Sigmoid colon (tissue), 4 donors: Measurements from ENCODE around the gene FKRP.
"Not testable (repeated sequence)": the region's sequence is repeated elsewhere in the genome, so short reads cannot be mapped to it uniquely, and the experiment has no call there.

Source experiments
- EP300 ChIP-seq, 4 donors: sonication (generic); formaldehyde crosslinking; IDR thresholded peaks; one replicate each; pipeline ENCODE4 v1.6.1; 2017; ENCODE audit warnings: antibody characterized with exemption in 4 of 4
- POLR2A ChIP-seq, 2 donors: fragments of 450-650 bp; IDR thresholded peaks; one replicate each; pipeline ENCODE4 v1.6.1; 2016; ENCODE audit warnings: antibody characterized with exemption in 2 of 2, mild to moderate bottlenecking in 2 of 2, moderate library complexity in 2 of 2
- TF ChIP-seq, protein P1 (sequence below), 4 experiments: fragments of 450-650 bp in 3 of 4; fragments of 200-600 bp in 1 of 4; IDR thresholded peaks; one replicate each; pipeline ENCODE4 v1.5.1; 2016 to 2019; ENCODE audit warnings: antibody characterized with exemption in 4 of 4, mild to moderate bottlenecking in 3 of 4, moderate library complexity in 2 of 4

DNA sequence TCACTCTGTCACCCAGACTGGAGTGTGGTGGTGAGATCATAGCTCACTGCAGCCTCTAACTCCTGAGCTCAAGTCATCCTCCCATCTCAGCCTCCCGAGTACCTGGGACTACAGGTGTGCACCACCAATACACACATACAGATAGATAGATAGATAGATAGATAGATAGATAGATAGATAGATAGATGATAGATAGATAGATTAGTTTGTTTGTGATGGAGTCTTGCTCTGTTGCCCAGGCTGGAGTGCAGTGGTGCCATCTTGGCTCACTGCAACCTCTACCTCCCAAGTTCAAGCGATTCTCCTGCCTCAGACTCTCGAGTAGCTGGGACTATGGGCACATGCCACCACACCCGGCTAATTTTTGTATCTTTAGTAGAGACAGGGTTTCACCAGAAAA, 58.6 kb downstream of the FKRP start:
- TF ChIP-seq, protein P1, sequence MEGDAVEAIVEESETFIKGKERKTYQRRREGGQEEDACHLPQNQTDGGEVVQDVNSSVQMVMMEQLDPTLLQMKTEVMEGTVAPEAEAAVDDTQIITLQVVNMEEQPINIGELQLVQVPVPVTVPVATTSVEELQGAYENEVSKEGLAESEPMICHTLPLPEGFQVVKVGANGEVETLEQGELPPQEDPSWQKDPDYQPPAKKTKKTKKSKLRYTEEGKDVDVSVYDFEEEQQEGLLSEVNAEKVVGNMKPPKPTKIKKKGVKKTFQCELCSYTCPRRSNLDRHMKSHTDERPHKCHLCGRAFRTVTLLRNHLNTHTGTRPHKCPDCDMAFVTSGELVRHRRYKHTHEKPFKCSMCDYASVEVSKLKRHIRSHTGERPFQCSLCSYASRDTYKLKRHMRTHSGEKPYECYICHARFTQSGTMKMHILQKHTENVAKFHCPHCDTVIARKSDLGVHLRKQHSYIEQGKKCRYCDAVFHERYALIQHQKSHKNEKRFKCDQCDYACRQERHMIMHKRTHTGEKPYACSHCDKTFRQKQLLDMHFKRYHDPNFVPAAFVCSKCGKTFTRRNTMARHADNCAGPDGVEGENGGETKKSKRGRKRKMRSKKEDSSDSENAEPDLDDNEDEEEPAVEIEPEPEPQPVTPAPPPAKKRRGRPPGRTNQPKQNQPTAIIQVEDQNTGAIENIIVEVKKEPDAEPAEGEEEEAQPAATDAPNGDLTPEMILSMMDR (IDR thresholded peaks at IDR 0.05): not testable (repeated sequence)
- not testable (repeated sequence) for TF ChIP-seq EP300, POLR2A (IDR thresholded peaks at IDR 0.05)
